ENCODE results near the gene TAX1BP3.

The TAX1BP3 gene

DNA sequence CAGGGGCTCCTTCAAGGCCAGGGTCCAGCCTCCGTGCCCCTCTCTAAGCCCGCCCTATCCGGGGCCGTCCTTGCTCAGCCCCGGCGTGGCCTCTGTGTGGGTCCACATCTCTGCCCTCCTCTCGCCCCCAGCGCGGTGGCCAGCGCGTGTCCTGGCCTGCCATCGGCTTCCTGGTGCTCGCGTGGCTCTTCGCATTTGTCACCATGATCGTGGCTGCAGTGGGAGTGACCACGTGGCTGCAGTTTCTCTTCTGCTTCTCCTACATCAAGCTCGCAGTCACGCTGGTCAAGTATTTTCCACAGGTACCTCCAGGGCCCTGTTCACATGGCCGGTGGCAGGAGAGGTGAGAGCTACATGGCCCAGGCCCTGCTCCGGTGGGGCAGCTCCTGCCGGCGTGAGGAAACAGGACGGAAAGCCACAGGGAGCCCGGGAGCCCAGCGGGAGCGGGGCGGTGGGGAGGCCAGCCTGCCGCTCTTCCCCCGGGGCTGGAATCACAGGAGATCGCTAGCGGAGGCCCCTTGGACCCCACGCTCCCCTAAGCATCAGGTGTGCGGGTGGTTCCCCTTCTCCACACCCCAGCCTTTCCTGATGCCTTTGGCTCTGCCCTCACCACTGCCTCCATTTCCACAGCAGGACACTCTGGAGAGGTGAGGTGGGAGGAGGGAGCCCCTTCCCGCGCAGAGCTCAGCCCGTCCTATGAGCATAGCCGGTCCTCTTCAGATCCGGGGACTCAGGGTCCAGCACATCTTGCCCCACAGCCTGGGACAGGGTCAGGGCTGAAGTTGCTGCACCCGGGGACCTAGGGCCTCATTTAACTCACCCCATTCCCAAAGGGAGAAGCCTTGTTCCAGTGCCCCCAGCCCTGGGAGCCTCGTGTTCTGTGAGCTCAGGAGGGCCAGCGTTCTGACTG lies 10.2 kb downstream of the TAX1BP3 start:
- no peak for DNase-seq (ENCODE audit: low read depth)

DNA sequence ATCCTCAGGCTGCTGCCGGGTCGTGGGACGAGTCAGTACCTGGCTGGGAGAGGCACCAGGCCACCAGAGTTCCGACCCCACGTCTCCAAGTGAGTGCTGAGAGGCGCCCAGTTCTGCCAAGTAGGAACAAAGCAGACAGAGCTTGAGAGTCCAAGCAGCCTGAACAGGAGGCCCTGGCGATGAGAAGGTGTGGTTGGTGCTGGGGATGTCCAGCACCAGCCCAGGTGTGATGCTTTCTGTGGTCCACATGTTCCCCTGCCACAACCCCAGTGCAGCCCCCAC lies 10.8 kb downstream of the TAX1BP3 start:
- DNase-seq (ENCODE audit: low read depth) = no peak

DNA sequence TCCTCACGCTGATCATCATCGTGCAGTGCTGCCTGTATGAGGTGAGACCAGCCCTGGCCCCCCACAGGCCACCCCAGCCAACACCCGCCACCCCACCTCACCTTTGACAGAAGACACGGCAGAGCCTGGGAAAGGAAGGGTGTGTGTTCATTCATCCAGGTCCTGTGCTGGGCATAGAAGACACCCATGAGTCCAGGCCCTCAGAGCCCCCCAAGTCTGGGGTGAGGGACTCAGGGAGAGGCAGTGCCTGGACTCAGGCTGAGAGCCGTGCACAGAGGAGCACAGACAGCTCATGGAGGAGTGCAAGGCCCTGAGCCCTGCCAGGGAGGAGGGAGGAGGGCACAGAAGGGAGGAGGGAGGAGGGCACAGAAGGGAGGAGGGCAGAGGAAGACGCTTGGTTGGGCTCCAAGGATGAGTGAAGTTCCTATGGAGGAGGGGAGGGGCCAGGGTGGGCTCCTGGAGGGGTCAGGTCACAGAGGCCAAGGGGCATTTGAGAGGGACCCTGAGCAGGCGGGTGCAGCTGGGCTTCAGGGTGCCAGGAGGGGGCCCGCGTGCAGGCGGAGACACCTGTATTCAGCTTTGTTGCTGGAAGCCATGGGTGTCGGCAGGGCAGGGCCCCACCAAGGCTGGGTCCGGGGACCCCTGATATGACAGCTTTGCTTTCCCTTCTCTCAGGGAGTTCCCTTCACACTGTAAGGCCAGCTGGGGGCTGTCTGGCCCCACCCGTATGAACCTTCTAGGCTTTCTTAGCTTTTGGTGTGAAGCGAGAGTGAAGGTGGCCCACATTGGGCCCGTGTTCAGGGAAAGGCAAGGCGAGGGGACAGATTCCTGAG lies 11.4 kb downstream of the TAX1BP3 start:
- no peak for DNase-seq (ENCODE audit: low read depth)

DNA sequence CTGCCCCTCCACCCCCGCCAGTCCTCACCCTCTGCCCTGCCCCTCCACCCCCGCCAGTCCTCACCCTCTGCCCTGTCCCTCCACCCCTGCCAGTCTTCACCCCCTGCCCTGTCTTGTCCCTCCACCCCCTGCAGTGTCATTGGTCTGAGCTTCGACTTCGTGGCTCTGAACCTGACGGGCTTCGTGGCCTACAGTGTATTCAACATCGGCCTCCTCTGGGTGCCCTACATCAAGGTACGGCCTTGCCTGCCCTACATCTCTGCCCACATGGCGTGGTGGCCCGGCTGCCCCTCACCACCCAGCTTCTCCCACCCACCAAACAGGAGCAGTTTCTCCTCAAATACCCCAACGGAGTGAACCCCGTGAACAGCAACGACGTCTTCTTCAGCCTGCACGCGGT lies 12.0 kb downstream of the TAX1BP3 start:
- DNase-seq (ENCODE audit: low read depth) = no peak

DNA sequence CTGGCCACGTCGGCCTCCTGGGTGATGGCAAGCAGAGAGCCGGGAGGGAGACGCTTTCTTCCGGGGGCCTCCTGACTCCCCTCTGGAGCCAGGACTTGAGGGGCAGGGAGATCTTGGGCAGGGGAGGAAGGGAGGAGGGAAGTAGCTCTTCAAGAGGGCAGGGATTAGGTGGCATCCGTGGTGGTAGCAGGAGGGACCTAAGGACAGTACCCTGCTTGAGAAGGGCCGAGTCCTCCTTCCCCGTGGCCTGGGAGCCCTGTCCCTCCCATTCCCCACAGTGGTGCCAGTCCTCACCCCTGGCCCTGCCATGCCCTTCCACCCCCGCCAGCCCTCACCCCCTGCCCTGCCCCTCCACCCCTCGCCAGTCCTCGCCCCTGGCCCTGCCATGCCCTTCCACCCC lies 12.6 kb downstream of the TAX1BP3 start:
- DNase-seq (ENCODE audit: low read depth) = no peak

DNA sequence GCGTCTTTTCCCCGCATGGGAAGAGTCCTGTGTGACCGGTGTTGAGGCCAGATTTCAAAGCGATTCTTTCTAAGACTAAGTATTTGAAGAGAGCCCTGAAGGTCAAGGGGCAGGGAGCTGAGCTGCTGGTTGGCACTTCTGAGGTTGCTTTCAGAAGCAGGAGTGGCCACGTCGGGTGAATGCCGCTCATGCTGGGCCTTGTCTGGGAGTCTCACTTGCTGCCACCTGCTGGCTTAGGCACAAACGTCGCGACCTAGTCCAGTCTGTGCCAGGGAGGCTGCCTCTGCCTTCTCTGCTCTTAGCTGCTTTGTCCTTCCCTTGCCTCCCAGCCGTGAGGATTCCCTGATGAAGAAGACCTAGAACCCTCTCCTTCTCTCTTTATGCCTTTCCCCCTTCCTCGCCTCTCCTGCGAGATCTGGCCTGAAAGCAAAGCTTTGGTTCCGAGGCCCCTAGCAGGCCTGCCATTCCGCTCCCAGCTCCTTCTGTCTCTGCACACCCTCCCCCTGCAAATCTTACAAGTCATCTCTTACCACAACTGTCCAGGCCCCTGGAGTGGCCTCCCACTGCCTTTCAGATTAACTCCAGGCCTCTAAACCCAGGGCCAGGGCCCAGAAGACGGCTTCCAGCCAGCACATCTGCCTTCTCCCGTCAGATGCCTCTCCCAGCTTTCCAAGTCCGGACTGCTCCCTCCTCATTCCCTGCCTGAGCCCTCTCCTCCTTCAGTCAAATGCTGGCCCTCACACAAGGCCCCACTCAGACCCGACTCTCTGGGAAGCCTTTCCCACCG lies 20.4 kb downstream of the TAX1BP3 start:
- DNase-seq (ENCODE audit: low read depth) = no peak

DNA sequence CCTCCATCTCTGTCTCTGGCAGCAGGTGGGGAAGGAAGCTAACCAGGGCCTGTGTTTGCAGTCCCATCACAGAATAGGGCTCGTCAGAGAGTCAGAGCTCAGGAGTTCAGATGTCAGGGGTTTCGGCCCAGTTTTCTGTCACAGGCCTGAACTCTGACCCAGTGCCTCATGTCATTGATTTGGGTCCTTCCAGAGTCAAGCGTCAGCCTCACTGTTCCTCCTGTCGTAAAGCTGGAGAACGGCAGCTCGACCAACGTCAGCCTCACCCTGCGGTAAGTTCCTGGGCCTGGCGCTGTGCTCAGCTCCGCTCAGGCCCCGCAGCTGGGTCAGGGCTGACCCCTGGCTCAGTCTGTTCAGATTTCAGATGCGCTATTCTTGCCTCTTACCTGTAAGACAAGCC lies 21.1 kb downstream of the TAX1BP3 start:
- no peak for DNase-seq (ENCODE audit: low read depth)

DNA sequence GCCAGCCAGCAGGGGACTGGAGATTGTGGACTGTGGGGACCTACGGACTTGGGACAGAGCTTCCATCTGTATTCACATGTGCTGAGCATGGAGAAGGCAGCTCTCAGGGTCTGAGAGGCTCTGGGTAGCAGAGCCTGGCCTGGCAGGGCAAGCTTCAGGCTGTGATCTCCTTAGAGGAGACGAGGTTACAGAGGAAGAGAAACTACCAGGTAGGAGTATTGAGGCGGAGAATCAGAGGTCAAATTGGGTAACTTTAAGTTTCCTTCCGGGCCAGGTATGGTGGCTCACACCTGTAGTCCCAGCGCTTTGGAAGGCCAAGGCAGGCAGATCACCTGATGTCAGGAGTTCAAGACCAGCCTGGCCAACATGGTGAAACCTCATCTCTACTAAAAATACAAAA lies 23.1 kb downstream of the TAX1BP3 start:
- DNase-seq (ENCODE audit: low read depth) = no peak

DNA sequence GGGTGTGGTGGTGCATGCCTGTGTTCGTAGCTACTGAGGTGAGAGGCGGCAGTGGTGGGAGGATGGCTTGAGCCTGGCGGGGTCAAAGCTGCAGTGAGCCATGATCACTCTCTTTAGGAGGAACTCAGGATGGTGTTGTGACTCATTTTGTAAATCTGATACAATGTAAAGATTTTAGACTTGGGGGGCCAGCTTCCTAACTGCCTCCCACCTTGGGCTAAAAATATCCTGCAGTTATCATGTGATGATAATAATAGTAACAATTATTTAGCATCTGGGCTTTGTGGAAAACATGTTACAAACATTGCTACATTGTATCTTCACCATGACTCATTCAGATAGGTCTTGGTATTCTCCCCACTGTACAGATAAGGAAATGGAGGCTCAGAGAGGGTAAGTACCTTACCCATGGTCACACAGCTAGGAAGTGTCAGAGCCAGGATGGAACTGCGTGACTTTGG lies 24.5 kb downstream of the TAX1BP3 start:
- DNase-seq (ENCODE audit: low read depth) = no peak

DNA sequence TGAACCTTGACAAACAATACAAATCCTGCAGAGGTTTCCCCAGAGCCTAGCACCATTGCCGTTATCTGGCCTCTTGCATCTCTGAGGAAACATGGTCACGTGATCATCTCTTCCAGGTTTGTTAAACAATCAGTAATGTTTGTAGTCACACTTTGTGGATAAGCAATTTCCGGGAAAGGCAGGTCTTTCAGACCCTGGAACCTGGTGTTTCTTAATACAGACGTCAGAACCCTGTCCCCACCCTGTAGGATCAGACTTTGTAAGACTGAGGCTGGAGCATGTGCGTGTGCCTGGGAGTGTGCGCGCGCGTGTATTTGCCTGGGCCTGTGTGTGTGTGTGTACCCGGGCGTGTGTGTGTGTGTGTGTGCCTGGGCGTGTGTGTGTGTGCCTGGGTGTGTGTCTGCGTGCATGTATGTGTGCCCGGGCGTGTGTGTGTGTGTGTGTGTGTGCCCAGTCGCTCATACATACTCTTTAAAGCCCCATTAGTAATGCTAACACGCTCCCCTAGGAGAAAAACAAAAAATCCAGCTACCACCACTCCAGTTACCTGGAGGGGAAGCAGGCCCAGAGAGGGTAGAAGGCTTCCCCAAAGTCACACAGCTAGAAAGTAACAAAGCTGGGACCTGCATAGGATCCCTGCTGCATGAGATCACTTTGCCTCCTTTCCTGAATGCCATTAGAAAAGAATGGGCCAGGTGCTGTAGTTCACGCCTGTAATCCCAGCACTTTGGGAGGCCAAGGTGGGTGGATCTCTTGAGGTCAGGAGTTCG lies 26.5 kb downstream of the TAX1BP3 start:
- DNase-seq (ENCODE audit: low read depth) = no peak

DNA sequence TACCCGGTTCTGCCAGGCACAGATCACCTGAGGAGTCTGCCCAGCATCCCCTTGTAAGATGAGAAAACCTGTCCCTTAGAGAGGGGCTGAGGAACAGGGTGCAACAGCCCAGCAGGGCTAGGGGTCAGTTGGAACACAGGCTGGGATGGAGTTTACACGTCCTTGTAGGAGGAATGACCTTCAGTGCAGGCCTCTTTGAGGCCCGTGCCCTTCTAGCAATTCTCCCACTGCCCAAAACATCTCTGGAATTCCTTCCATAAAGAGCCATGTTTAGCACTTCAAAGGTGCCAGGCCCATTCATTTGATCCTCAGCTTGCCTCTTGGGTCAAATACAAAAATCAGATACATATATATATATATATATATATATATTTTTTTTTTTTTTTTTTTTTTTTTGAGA lies 27.4 kb downstream of the TAX1BP3 start:
- DNase-seq (ENCODE audit: low read depth) = no peak

DNA sequence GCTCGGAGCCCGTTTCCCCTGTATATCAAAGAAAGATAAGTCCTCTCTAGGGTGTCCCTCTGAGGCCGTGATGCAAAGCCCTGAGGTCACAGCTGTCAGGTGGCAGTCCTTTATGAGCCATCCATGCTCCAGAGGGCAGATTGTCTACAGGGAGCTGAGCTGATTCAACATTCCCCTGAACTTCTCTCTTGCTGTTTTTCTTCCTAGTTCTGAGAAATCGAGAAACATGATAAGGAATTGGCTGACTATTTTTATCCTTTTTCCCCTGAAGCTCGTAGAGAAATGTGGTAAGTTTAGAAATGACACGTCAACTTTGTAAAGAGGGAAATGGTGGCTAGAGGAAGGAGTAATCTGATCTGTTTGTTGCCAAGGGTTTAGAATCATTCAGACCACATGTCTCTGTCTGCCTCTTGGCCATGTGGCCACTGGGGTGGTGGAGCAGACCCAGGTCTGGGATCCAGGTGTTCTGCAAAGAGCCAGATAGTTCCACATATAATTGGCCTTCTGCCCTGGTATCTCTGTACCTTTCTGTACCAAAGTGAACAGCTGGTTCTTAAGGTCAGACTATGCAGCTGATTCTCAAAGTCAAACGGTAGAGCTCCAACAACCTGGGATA lies 28.3 kb downstream of the TAX1BP3 start:
- no peak for DNase-seq (ENCODE audit: low read depth)

DNA sequence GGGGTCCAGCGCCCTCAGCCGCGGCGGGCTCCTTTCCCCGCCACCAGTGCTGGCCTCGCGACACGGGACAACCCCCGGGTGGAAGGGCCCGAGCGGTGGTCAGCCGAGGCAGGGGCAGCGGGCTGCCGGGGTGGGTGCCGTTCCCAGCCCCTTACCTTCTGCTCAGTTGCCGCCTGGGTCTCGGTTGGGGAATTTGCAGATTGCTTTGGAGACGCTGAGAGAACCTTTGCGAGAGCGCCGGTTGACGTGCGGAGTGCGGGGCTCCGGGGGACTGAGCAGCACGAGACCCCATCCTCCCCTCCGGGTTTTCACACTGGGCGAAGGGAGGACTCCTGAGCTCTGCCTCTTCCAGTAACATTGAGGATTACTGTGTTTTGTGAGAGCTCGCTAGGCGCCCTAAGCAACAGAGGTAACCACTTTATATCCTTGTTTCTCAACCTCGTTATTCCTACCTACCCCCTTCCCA lies 31.4 kb downstream of the TAX1BP3 start:
- DNase-seq (ENCODE audit: low read depth) = no peak

DNA sequence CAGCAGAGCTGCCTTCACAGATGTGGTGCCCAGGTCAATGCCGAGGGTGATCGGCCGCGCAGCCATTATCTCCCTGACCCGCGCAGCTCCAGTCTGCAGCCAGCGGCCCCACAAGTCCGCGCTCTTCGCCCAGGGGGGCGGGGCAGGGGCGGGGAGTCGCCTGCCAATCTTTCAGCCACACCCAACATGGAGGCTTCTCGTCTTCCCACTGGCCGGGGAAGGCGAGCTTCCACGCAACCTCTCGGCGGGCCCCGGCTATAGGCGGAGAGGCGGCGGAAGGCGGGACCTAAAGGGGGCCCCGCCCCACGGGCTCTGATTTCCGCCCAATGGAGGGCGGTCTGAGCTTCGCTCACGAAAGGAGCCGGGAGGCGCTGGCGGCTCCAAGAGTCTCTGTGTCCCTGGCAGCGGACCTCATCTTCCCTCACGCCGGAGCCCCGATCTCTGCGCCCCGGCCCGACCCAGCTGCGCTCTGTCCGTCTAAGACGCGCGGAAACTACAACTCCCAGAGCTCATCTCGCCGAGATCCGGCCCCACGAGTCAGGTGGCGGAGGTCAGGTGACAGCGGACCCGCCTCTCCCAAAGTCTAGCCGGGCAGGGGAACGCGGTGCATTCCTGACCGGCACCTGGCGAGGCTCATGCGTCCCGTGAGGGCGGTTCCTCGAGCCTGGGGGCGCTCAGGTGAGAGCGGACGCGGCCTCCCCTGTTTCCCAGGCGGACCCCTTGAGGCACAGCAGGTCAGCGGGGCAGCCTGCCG lies 32.0 kb downstream of the TAX1BP3 start, which contains the start of the genes CTNS and SHPK:
TSS of gene CTNS (plus strand) at position 607 of the 754 bp plus-strand sequence. CDS start 3,447 bp downstream, outside the sequence.
TSS of gene SHPK (minus strand) at position 97 of the 754 bp plus-strand sequence. CDS start at position 66, 31 bp downstream.
- peak; percentile 66 for DNase-seq (ENCODE audit: low read depth)

DNA sequence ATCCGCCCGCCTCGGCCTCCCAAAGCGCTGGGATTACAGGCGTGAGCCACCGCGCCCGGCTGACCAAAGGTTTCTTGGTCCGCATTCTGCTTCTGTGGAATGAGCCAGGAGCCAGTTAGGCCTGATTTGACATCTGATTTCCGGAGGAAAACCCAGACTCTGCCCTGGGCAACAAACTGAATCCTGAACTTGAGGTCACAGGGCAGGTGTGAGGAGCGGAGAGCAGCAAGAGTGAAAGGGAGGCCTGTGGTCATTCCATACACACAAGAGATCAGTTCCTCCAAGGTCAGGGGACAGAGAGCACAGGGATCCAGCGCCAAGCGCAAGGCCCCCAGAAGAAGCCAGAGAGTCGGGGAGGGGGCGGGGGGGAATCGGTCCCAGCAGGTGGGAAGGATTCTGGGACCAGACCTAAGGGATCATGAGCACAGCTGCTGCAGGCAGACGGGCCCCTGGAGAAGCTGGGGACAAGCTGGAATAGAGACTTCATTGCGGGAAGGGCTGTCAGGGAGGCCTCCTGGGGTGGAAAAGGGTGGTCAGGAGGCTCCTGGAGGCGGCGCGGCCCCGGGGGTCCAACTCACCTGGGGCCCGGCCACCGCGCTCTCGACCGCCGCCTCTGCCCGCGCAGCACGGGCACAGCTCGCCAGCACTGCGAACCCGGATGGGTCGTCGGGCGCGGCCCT lies 32.8 kb downstream of the TAX1BP3 start:
- no peak for DNase-seq (ENCODE audit: low read depth)

DNA sequence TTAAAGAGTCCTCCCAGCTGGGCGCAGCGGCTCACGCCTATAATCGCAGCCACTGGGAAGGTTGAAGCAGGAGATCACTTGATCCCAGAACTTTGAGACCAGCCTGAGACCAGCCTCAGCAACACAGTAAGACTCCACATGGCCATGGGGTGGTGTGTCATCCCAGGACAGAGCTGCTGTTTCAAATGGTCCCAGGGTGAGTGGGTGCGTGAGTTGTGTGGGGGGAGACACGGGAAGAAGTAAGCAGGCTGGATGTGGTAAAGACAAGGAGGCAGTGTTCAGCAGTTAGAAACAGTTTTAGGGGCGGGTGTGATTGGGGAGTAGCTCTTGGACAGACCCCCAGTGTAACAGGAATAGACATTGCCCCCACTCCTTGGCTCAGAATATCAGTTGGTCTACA lies 36.1 kb downstream of the TAX1BP3 start:
- no peak for DNase-seq (ENCODE audit: low read depth)

DNA sequence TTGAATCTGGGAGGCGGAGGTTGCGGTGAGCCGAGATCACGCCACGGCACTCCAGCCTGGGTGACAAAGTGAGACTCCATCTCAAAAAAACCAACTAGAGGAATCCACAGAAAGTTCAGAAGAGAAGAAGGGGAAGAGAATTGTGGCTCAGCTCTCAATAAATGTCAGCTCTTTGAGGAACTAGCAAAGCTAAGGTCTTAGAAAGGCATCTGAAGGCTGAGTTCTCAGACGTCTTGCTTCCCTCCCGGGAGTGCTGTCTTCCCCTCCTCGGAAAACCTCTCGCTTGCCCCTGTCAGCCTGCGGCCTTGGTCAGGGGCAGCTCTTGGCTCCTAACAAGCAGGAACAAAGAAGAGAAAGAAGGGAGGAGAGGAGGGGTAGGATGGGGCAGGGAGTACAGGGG lies 37.6 kb downstream of the TAX1BP3 start:
- no peak for DNase-seq (ENCODE audit: low read depth)

DNA sequence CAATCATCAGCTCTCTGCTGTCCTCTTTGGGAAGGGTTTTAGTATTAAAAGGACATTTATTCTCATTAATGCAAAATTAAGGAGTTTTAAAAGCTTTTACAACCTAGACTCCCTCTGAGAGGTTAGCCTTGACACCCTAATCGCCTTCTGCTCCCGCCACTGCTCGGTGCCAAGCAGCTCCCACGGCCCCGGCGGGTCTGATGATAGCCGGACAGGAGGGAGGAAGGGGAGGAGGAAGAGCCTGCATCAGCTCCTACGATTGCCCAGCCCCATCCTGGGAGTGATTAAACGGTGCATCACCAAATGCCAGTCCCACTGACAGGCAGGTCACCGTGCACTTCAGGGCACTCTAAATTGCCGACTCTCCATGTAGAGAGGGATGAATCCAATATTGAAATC lies 40.6 kb downstream of the TAX1BP3 start:
- DNase-seq (ENCODE audit: low read depth) = no peak
